HG02678 (cell line): ENCODE measurements around the gene KRT34.
"Not testable (repeated sequence)": the region's sequence is repeated elsewhere in the genome, so short reads cannot be mapped to it uniquely, and the experiment has no call there.

Source experiments
- ATAC-seq: cut with Tn5 transposase; IDR thresholded peaks from one replicate; pipeline ENCODE4 v1.9.1; 2021; ENCODE audit warnings: mild to moderate bottlenecking, moderate library complexity; ENCODE audit not compliant: unreplicated experiment

Gene KRT34

GRCh38 chr17:41404024-41404671 lies 22.0 kb upstream of the KRT34 start:
- no peak for ATAC-seq

DNA sequence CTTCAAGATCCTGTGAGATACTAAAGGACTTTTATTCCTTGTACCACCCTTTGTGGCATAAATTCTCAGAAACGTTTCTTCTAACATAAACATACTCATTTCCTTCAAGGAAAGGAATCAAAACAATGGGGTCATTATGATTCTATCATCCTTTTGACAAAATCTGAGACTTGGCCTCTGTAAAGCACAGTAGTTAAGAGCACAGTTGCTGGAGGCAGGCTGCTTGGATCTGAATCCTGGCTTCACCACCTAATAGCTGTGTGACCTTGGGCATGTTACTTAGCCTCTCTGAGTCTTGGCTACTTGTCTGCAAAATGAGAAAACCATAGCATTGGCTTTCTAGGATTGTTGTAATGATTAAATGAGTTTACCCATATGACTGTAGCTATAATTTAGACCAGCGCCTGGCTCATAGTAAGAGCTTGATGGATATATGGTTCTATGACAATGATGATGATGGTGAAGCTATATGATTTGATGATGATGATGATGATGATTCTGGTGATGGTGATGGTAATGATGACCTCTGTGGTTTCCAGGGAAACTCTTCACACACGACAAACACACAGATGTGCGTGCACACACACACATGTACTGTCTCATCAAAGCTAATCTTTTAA lies 21.4 kb upstream of the KRT34 start:
- ATAC-seq: no peak

DNA sequence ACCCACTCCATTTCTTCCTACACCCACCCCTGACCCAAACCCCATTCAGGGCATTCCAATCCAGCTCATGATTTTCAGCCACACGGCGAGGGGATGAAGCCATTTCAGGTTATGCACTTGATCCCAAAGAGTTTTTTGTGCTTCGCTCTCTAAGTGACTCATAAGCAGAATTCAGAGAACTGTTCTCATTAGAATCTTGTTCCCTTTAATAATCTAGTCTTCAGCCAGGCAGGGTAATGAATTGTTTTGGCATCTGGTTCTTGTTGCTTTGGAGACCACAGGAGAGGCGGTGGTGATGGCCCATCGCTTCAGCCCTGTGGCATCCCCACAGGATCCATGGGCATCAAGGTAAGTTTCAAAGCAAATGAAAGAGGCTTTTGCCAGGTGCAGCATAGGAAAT lies 20.1 kb upstream of the KRT34 start:
- ATAC-seq: no peak

GRCh38 chr17:41396996-41397660 lies 15.0 kb upstream of the KRT34 start, which contains the start of gene KRT31:
KRT31 (minus strand) TSS chr17:41397608; CDS start chr17:41397539, 69 bp downstream.
- ATAC-seq: no peak

DNA sequence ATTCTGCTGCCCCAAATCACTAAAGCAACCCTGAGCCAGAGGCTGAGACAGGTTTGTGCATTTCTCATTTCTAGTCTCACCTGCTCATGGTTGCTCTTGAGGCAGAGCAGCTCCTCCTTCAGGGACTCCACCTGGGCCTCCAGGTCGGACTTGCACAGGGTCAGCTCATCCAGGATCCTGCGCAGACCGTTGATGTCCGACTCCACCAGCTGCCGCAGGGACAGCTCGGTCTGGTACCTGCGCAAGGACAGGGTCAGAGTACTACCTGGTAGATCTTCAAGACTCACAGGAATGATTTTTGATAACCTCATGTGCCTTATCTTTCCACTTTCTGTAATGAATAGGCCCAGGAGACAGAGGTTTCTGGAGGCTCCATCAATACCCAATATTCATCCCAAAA lies 14.2 kb upstream of the KRT34 start:
- no peak for ATAC-seq

DNA sequence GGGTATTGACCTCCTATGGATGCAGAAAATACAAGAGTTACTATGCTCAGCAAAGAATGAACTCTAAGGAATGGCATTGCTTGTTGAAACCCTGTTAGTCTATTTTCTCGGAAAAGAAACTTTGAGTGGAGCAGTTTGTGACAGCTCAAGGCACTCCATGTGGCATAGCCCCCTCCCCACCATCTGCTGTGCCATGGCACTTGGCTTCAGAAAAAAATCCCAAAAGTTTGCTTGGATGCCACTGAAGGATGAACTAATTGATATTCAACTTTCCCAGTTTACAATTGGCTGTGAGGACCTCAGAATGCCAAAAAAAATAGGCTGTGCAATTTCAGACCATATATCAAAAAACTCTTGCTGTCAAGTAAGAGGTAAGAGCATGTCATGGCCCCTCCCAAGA lies 13.5 kb upstream of the KRT34 start:
- no peak for ATAC-seq

DNA sequence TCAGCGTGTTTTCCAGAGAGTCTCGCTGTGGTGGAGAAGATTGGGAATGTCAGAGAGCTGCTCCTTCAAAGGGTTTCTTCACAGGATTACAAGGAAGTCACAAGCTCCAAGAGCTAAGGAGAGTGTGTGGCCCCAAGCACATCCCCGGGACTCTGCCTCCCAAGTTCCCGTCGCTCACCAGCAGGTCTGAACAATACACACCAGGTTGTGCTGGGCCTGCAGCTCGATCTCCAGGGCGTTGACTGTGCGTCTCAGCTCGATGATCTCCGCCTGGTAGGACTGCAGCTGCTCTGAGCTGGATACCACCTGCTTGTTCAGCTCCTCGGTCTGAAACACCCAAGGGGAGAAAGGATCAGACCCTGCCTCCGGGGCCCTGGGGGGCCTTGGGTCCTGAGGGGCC lies 12.9 kb upstream of the KRT34 start:
- not testable (repeated sequence) for ATAC-seq

DNA sequence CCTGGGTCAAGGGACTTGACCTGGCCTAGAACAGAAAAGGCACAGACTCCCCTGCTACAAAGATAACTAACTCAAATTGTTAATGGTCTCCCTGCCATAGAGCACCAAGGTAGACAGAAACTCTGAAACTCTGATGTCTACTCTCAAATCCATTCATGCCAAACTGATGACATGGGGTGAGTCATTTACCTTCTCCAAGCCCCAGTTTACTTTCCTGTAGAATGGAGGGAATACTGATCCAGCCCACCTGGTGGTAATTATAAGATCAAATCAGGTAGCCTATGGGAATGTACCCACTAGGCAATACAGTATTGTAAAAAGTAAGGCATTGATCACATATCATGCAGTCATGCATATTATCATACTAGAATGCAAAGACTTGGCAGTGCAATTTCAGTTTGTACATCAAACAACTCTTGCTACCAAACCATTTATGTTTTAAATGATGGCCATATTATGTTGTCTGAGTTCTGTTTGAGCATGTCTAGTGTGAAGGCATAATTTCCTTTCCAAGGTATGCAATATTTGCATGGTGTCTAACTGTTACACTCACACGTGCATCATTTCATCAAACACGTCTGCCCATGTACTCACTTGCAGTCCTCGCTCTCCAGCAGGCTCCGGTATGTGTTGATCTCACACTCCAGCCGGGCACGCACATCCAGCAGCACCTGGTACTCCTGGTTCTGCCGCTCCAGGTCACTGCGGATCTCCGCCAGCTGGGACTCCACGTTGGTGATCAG lies 12.3 kb upstream of the KRT34 start:
- no peak for ATAC-seq

DNA sequence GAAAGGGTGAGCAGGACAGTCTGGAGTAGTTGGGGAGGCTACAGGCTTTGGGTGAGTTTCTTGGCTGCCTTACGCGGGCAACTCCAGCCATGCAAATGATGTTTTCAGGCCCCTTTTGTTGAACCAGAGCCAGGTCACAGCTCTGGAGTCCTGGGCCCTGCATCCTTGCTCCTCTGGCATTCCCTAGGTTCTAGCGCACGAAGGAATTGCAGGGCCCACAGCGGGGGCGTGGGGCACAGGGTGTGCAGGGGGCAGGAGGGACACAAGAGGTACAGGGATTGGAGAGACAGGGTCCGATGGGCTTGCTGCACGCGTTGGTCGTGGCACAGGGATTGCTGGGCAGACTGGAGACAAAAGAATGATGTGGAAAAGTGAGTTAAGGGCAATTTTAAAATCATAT lies 11.7 kb upstream of the KRT34 start:
- ATAC-seq: no peak

GRCh38 chr17:41393294-41393693 lies 11.2 kb upstream of the KRT34 start:
- ATAC-seq: no peak

- ATAC-seq: no peak
Observed at GRCh38 chr17:41392278-41392677, 10.2 kb upstream of the KRT34 start.

DNA sequence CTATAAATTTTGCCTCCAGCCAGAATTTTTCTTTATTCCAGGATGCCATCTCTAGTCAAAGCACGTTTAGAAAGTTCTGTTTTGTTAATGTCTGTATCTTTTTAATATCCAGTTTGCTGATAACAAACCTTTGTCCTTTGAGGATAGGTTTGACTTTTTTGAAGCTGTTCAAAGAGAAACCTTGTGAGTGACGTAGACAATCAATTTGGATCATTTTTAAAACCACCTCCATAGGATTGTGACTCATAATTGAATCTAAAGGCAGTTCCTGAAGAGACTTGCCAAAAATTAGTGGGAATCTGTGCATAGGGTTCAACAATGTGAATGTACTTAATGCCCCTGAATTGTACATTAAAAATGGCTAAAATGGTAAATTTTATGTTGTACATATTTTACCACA lies 9.4 kb upstream of the KRT34 start:
- no peak for ATAC-seq

DNA sequence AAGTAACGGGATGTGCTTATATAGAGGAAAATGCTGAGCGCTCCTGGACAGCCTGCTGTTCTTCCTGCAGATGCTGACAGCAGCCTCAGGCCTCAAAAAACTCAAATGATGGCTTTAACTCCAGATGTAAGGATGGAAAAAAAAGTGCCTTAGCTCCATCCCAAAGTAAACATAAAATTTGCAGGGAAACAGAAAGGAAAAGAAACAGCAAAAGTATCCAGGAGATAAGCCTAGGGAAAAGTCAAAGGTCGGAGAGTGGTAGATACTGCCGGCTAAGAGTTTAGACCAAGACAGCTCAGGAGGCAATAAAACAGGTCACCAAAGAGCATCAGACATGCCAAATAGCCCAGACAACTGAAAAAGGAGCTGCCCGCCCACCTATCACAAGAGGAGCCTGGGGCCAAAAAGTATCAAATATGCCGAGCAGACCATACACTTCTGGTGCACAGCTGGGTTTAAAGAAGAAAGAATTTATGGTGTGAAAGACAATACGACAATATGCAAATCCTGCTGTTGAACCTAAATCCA lies 8.4 kb upstream of the KRT34 start:
- ATAC-seq: no peak

DNA sequence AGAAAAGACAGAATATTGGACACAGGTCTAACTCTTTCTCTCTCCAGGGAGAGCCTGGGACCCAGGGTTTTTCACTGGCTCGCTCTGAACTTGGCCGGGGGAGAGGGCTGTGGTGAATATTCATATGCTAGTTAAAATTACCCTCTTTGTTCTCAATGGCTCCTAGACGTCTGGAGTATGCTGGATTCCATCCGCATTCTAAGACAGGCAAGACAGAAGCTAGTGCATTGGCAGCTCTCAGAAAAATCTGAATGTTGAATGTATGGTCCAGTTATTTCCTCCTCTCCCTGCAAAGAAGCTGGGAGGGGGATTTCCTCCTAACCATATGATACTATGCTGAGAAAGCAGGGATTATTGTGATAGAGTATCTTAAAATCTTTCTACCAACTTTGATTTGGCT lies 5.6 kb upstream of the KRT34 start:
- ATAC-seq: no peak

- ATAC-seq: no peak
Observed at GRCh38 chr17:41386227-41386626, 4.1 kb upstream of the KRT34 start.

DNA sequence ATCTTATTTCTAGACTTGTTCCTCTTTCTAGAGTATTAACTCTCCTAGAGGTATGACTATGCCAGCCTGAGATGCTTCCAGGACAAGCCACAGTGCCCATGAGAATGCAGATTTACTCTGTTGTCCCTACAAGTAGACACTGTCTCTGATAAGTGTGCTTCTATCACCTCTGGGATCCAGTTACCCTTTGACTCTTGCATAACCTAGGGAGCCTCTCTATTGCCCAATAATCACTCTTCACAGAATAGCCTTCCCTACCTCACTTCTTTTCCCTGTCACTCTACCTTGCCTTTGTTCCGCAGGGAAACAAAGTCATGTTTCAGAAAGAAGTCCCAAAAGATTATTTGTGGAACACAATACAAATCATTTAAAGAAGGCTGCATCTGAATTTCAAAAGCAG lies 1.6 kb upstream of the KRT34 start:
- no peak for ATAC-seq

- no peak for ATAC-seq
Observed at GRCh38 chr17:41382394-41382793, 288 bp upstream of the KRT34 start.

DNA sequence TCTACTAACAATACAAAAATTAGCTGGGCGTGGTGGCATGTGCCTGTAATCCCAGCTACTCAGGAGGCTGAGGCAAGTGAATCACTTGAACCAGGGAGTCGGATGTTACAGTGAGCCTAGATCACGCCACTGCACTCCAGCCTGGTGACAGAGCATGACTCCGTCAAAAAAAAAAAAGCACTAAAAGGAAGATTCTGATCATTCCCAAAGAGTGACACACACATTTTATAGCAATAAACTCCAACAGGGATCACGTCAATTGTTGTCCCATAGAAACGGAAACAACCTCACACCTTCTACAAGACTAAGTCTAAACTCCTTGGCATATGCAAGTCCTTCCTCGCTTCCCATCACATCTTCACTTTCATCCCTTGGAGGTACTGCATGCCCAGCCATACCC lies 2.0 kb downstream of the KRT34 start:
- not testable (repeated sequence) for ATAC-seq

DNA sequence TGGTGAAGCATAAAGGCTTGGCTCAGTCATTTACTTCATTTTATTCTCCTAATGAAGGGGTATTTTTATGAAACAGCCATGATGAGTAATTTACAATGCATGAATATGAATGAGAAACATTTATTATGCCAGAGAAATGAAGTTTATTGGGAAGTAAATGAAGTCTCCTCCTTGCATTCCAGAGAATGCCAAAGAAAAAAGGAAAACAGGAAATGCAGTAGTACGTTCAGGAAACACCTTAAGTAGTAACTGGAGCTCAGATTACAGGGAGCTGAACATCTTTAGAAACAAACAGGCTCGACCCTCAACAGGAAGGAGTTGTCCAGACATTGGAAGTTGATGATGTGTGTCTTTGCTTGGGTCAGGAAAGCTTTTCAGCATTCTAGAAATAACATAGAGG lies 4.6 kb downstream of the KRT34 start:
- no peak for ATAC-seq

- no peak for ATAC-seq
Observed at GRCh38 chr17:41369713-41370112, 12.4 kb downstream of the KRT34 start, which contains the start of gene KRT33B. KRT33B (minus strand) TSS chr17:41369813; CDS start chr17:41369750, 63 bp downstream.

DNA sequence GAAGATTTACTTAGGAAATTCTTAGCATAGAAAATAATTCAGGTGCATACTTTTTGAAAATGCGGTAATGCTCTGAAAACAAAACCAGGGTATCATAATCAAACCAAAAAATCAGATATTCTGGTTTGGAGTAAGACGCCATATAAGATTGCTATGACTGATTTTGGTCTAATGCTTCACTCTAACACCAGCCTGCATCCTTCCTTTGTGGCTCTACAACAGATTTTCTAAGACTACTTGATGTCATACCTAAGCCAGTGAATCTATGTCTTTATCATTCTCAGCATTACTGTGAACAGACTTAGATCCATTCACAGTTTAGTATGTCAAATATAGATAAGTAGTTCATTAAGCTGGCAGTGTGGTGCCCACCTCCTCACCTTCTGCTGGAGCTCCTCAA lies 13.1 kb downstream of the KRT34 start:
- ATAC-seq: no peak
